Endothelial cell of umbilical vein (primary cell): ENCODE results near the gene ADCY3.

Experiments
- CTCF ChIP-seq, 2 donors: IDR thresholded peaks; 1 replicate in 1 of 2; 2 replicates in 1 of 2; pipeline ENCODE4 v1.5.1; 2011; ENCODE audit warnings: low read length in 2 of 2, mild to moderate bottlenecking in 2 of 2, moderate library complexity in 2 of 2, control low read depth in 1 of 2, inconsistent platforms in 1 of 2, low read depth in 1 of 2; ENCODE audit not compliant: insufficient read depth in 1 of 2; ENCODE audit errors: extremely low read depth in 1 of 2
- EZH2 ChIP-seq: IDR thresholded peaks from 2 replicates; pipeline ENCODE4 v1.6.1; 2012; ENCODE audit warnings: borderline replicate concordance, low read depth, mild to moderate bottlenecking, moderate library complexity, low read length, inconsistent platforms; ENCODE audit not compliant: severe bottlenecking
- FOS ChIP-seq: IDR thresholded peaks from 2 replicates; pipeline ENCODE4 v1.6.1; 2011; ENCODE audit warnings: mild to moderate bottlenecking, low read length, moderate library complexity, borderline replicate concordance; ENCODE audit not compliant: insufficient read depth
- GATA2 ChIP-seq: IDR thresholded peaks from 2 replicates; pipeline ENCODE4 v1.7.0; 2011; ENCODE audit warnings: low read depth, mild to moderate bottlenecking, moderate library complexity, mixed read lengths, low read length; ENCODE audit not compliant: insufficient read length, insufficient read depth
- JUN ChIP-seq: IDR thresholded peaks from 2 replicates; pipeline ENCODE4 v1.6.1; 2011; ENCODE audit warnings: borderline replicate concordance, low read depth; ENCODE audit not compliant: insufficient read length, insufficient read depth
- MYC ChIP-seq: IDR thresholded peaks from one replicate; pipeline ENCODE4 v1.6.1; 2011; ENCODE audit warnings: mild to moderate bottlenecking, low read depth, low read length
- POLR2A ChIP-seq: IDR thresholded peaks from 2 replicates; pipeline ENCODE4 v1.6.1; 2012; ENCODE audit warnings: low read depth, mild to moderate bottlenecking, control low read depth, low read length
- POLR2AphosphoS5 ChIP-seq: IDR thresholded peaks from 2 replicates; pipeline ENCODE4 v1.6.1; 2012; ENCODE audit warnings: low read depth, mild to moderate bottlenecking, control low read depth, low read length, moderate library complexity; ENCODE audit not compliant: insufficient read depth
- TF ChIP-seq, protein P1 (sequence below): IDR thresholded peaks from 2 replicates; pipeline ENCODE4 v1.6.1; 2011; ENCODE audit not compliant: insufficient read depth, insufficient read length

GRCh38 chr2:24836206-24836605 lies 83.8 kb downstream of the ADCY3 start:
- TF ChIP-seq CTCF (IDR thresholded peaks at IDR 0.05; ENCODE audit: extremely low read depth in 1 of 2, insufficient read depth in 1 of 2, low read depth in 1 of 2, low read length in 2 of 2) (no peak), POLR2AphosphoS5 (no peak), POLR2A (no peak), EZH2 (no peak), GATA2 (no peak), MYC (no peak), JUN (no peak), FOS (no peak)
- TF ChIP-seq, protein P1, sequence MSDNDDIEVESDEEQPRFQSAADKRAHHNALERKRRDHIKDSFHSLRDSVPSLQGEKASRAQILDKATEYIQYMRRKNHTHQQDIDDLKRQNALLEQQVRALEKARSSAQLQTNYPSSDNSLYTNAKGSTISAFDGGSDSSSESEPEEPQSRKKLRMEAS = no peak
